PC-9 (cell line): ENCODE data around the gene AIP.

Experiments
- EZH2 ChIP-seq: fragments of 200-600 bp; sonication (generic); IDR thresholded peaks from 2 replicates; pipeline ENCODE4 v1.8.0; 2017; ENCODE audit warnings: antibody characterized with exemption, low read depth
- TF ChIP-seq, protein P1 (sequence below): fragments of 200-600 bp; sonication (generic); conservative IDR thresholded peaks from 2 replicates; pipeline ENCODE4 v1.6.1; 2017; ENCODE audit warnings: mixed run types, antibody characterized with exemption, mild to moderate bottlenecking, moderate library complexity

DNA sequence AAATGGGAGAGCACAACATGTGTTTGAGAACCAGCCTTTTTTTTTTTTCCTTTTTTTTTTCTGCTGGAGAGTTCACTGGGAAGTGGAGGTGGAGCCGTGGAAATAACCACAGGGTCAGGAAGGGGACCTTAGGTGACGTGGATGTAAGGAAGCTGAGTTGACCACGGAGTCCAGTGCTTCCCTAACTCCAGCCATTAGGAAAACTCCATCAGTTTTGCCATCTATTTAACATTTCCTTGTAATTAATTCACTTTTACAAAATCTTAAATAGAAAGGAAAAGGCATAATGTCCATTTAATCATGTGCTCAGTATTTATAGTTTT lies 27.2 kb downstream of the AIP start:
- TF ChIP-seq, protein P1, sequence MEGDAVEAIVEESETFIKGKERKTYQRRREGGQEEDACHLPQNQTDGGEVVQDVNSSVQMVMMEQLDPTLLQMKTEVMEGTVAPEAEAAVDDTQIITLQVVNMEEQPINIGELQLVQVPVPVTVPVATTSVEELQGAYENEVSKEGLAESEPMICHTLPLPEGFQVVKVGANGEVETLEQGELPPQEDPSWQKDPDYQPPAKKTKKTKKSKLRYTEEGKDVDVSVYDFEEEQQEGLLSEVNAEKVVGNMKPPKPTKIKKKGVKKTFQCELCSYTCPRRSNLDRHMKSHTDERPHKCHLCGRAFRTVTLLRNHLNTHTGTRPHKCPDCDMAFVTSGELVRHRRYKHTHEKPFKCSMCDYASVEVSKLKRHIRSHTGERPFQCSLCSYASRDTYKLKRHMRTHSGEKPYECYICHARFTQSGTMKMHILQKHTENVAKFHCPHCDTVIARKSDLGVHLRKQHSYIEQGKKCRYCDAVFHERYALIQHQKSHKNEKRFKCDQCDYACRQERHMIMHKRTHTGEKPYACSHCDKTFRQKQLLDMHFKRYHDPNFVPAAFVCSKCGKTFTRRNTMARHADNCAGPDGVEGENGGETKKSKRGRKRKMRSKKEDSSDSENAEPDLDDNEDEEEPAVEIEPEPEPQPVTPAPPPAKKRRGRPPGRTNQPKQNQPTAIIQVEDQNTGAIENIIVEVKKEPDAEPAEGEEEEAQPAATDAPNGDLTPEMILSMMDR, result no peak
- TF ChIP-seq EZH2, result no peak
